ENCODE results near the gene APC. TPM values are rescaled to one million over a fixed set of nuclear protein-coding genes. Genes with fewer than 3 reads are reported as not detected.
"Not testable (repeated sequence)": the region's sequence is repeated elsewhere in the genome, so short reads cannot be mapped to it uniquely, and the experiment has no call there.

The APC gene
- total and polyA plus RNA-seq, 12 donors, result 2.5 to 78.8 (median 37.1) TPM

DNA sequence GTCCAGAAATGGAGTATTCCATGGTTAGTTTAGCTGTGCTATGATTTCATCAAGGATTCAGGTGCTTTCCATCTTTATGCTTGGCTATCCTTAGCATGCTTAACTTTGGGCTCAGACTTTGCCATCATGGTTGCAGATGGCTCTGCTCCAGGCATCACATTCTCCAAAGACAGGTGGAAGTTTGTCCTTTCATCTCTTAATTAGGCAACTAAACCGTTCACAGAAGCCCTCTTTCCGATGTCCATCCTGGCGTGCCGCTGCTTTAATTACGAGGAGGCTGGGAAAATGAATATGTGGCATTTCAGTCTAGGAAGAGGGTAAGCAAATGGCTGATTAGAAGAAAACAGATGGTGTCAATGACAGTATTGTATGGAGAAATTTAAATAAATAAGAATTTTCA lies 24.5 kb upstream of the APC start:
- 94 to 98% (median 95%) methylated on average over 5 of the region's 5 CpGs for WGBS, 4 donors
- Histone ChIP-seq H3K36me3 (replicated peaks in 1 of 2) (no peaks in the 10 kb centered on the region), H3K27me3 (no peaks in the 10 kb centered on the region), H3K9me3 (replicated peaks in 1 of 3) (no peaks in the 10 kb centered on the region), H3K4me1 (replicated peaks in 1 of 2) (peaks cover 10 to 33% of the 10 kb centered on the region in 2 donors), H3K27ac (no peak overlapping the region), H3K4me3 (no peak overlapping the region)
- TF ChIP-seq, protein P1, sequence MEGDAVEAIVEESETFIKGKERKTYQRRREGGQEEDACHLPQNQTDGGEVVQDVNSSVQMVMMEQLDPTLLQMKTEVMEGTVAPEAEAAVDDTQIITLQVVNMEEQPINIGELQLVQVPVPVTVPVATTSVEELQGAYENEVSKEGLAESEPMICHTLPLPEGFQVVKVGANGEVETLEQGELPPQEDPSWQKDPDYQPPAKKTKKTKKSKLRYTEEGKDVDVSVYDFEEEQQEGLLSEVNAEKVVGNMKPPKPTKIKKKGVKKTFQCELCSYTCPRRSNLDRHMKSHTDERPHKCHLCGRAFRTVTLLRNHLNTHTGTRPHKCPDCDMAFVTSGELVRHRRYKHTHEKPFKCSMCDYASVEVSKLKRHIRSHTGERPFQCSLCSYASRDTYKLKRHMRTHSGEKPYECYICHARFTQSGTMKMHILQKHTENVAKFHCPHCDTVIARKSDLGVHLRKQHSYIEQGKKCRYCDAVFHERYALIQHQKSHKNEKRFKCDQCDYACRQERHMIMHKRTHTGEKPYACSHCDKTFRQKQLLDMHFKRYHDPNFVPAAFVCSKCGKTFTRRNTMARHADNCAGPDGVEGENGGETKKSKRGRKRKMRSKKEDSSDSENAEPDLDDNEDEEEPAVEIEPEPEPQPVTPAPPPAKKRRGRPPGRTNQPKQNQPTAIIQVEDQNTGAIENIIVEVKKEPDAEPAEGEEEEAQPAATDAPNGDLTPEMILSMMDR (IDR thresholded peaks at IDR 0.05), result no peak
- no peak for TF ChIP-seq POLR2A (IDR thresholded peaks at IDR 0.05)
- intact Hi-C loops (cut with DNase I), result no loop called here
- no peak for DNase-seq

GRCh38 chr5:112716895-112717294 lies 20.8 kb upstream of the APC start:
- H3K27ac ChIP-seq; H3K4me3 ChIP-seq; H3K4me1 ChIP-seq (replicated peaks in 1 of 2); intact Hi-C loops (cut with DNase I); H3K36me3 ChIP-seq (replicated peaks in 1 of 2); H3K27me3 ChIP-seq; H3K9me3 ChIP-seq (replicated peaks in 1 of 3); DNase-seq: not testable (repeated sequence)
- WGBS, 4 donors, result 94 to 99% (median 98%) methylated on average over 7 of the region's 7 CpGs

DNA sequence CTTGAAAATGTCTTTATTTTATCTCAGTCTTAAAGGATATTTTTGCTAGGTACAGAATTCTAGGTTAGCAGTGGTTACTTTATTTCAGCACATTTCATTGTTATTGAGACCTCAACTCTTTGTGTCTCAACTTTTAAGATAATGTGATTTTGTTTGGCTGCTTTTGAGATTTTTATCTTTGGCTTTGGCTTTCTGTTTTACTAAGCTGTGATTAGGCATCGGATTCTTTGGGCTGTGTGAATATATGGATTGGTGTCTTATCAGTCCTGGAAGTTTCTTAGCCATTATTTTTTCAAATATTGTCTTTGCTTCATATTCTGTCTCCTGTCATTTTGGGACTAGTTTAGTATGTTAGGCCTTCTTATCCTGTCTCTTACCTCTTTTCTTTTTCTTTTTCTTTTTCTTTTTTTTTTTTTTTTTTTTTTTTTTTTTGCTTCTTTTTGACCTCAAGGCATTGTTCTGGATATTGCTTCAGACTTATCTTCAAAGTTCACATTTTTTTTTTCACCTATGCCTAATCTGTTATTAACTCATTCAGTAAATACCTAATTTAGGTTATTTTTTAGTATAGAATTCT lies 20.1 kb upstream of the APC start:
- Histone ChIP-seq H3K9me3 (replicated peaks in 1 of 3) (no peaks in the 10 kb centered on the region), H3K27ac (no peak overlapping the region), H3K27me3 (no peaks in the 10 kb centered on the region), H3K4me1 (replicated peaks in 1 of 2) (peaks cover 0 to 9% of the 10 kb centered on the region in 2 donors), H3K36me3 (replicated peaks in 1 of 2) (no peaks in the 10 kb centered on the region), H3K4me3 (no peak overlapping the region)
- DNase-seq, result no peak
- WGBS, 4 donors, result 26 to 48% (median 43%) methylated on average over 1 of the region's 1 CpG
- no peak for TF ChIP-seq POLR2A (IDR thresholded peaks at IDR 0.05)
- TF ChIP-seq, protein P1 (IDR thresholded peaks at IDR 0.05), result no peak
- intact Hi-C loops (cut with DNase I), result no loop called here

GRCh38 chr5:112718344-112718743 lies 19.3 kb upstream of the APC start:
- Histone ChIP-seq H3K4me1 (replicated peaks in 1 of 2) (peaks cover 0 to 7% of the 10 kb centered on the region in 2 donors), H3K9me3 (replicated peaks in 1 of 3) (no peaks in the 10 kb centered on the region), H3K4me3 (no peak overlapping the region), H3K36me3 (replicated peaks in 1 of 2) (no peaks in the 10 kb centered on the region), H3K27me3 (no peaks in the 10 kb centered on the region), H3K27ac (no peak overlapping the region)
- TF ChIP-seq, protein P1 (IDR thresholded peaks at IDR 0.05), result no peak
- no peak for TF ChIP-seq POLR2A (IDR thresholded peaks at IDR 0.05)
- intact Hi-C loops (cut with DNase I), result no loop called here
- 93 to 96% (median 95%) methylated on average over 2 of the region's 2 CpGs for WGBS, 4 donors
- DNase-seq, result no peak

DNA sequence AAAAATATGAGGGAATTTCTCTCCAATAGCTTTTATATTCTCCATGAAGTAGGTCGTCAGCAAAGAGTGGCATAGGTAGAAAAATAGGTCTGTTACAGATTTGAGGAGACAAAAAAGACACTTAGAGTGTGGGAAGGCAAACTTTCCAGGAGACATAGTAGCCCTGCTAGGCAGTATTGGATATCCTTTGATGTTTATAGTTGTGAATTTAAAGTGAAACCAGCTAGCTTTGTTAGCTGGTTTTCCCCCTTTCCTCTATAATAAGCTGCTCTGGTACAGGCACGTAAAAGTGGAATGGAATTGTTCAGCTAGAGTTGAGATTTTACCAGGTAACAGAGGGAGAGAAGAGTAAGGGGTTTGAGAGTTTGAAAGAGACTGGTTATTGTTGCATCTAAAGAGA lies 17.1 kb upstream of the APC start:
- no peaks in the 10 kb centered on the region for H3K4me1 ChIP-seq (replicated peaks in 1 of 2)
- H3K27me3 ChIP-seq, result no peaks in the 10 kb centered on the region
- intact Hi-C loops (cut with DNase I), result no loop called here
- H3K9me3 ChIP-seq (replicated peaks in 1 of 3), result no peaks in the 10 kb centered on the region
- no peak for TF ChIP-seq POLR2A (IDR thresholded peaks at IDR 0.05)
- TF ChIP-seq, protein P1 (IDR thresholded peaks at IDR 0.05), result no peak
- no peak overlapping the region for H3K27ac ChIP-seq
- DNase-seq, result no peak
- H3K36me3 ChIP-seq (replicated peaks in 1 of 2), result no peaks in the 10 kb centered on the region
- WGBS, 4 donors, result 87 to 91% (median 89%) methylated on average over 2 of the region's 2 CpGs
- no peak overlapping the region for H3K4me3 ChIP-seq
